SK-N-SH treated with all-trans-retinoic acid at 6 μM for 48 hours (cell line): ENCODE measurements around the gene NUP37.

ENCODE experiments used
- BACH2 ChIP-seq: fragments of 250-450 bp; sonication (Bioruptor Pico); IDR thresholded peaks from 2 replicates; pipeline ENCODE4 v1.9.0; 2021; ENCODE audit warnings: mild to moderate bottlenecking, borderline replicate concordance
- OSR1 ChIP-seq: fragments of 250-450 bp; sonication (Bioruptor Pico); IDR thresholded peaks from 2 replicates; pipeline ENCODE4 v1.8.0; 2022; ENCODE audit warnings: moderate library complexity, mild to moderate bottlenecking, inconsistent platforms
- ZFP3 ChIP-seq: fragments of 250-450 bp; sonication (Bioruptor Pico); IDR thresholded peaks from 2 replicates; pipeline ENCODE4 v1.5.0; 2020; ENCODE audit warnings: mild to moderate bottlenecking, moderate library complexity

DNA sequence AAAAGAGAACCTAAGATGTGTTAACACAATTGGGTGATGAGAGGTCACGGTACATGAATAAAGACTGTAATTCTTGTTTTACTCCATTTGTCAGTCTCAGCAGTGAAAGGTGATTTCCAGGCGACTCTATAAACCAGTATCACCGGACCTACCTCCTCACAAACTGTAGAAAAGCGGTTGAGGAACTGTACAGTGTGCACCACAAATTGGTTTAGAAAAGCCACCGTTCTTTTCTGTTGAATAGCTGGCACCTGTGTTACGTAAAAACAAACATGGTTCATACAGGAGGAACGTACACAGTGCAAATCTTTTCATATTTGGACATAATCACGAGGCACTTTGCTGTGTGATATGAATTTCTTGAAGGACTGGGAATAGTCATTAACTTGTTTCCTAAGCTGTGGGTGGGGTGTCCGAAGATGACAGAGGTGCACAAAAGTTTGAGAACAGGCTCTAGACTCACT, 58.8 kb downstream of the NUP37 start:
- no peak for TF ChIP-seq BACH2 (CRISPR knock-in tag)
- TF ChIP-seq OSR1 (CRISPR knock-in tag) = no peak
- no peak for TF ChIP-seq ZFP3 (CRISPR knock-in tag)
